ENCODE data around the gene ST6GALNAC4. TPM values are rescaled to one million over a fixed set of nuclear protein-coding genes. Genes with fewer than 3 reads are reported as not detected.

The ST6GALNAC4 gene
- total RNA-seq, 1 experiment from 2014 or later: 26.5 TPM

DNA sequence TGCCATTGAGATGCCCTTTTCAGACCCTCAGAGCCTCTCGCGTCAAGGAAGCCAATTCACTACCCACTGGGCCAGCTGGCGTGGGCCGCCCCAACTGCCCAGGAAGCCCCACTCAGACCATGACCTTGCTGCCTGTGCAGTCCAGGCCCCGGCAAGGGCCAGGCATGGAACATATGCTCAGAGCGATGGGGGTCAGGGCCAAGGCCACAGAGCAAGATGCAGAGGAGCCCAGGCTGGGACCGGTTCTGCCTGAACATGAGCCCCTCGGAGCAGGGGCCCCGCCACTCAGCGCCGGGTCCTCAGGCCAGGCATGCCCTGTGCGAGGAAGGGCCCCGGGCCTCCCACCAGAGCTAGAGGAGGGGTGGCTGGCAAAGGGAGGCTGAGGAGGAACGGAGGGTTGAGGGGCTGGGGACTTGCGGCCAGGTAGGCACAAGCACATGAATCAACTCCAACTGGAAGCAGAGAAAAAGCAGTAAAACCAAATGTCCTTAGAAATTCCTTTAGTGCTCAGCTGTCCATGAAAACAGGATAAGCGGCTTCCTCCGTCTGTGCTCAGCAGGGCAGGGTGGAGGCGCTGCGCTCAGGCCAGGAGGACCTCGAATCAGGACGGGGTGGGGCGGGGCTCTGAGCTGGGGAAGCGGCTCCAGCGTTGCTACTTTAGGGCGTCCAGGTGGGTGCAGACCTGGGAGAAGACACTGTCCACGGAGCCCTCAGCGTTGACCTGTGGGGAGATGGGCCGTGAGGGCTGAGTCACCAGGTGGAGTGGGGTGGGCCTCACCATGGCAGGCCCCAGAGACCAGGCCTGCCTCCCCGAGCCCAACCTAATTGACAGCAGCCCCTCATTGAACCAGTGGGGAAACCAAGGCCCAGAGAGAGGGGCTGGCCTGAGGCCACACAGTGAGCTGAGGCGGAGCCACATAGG, 49.2 kb downstream of the ST6GALNAC4 start:
- Histone ChIP-seq H3K4me1 (replicated peaks) (no peaks in the 10 kb centered on the region; the same call in 1 of the 2 replicates), H3K27ac (no peak overlapping the region), H3K9me3 (replicated peaks) (no peaks in the 10 kb centered on the region), H3K36me3 (peaks cover 18% of the 10 kb centered on the region; the same call in 1 of the 2 replicates), H3K27me3 (replicated peaks) (no peaks in the 10 kb centered on the region), H3K4me3 (no peak overlapping the region)
- DNase-seq (ENCODE audit: low read depth in 1 of 2, low spot score in 2 of 2): no peak

DNA sequence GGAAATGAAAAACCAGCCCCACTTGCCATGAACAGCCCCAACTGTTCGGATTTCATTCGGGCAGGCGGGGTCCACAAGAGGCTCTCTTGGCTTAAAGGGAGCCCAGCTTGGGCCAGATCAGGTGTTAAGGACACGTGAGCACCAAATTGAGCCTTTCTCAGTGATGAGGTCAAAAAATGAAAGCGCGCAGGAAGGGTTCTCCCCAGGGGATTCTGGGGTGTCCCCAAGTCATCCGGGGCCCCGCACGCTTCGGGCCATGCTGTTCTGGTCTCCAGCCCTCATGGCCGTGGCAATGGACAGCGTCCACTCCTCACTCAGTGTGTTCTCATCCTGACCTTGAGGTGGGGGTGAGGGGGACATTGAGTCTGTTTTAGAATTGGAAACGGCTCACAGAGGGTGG, 50.3 kb downstream of the ST6GALNAC4 start:
- DNase-seq (ENCODE audit: low read depth in 1 of 2, low spot score in 2 of 2): no peak
- H3K9me3 ChIP-seq (replicated peaks): no peaks in the 10 kb centered on the region
- peaks cover 14% of the 10 kb centered on the region; the same call in 1 of the 2 replicates for H3K36me3 ChIP-seq
- H3K27ac ChIP-seq: no peak overlapping the region
- no peaks in the 10 kb centered on the region for H3K27me3 ChIP-seq (replicated peaks)
- peaks cover 5% of the 10 kb centered on the region for H3K4me1 ChIP-seq (replicated peaks)
- H3K4me3 ChIP-seq: no peak overlapping the region

DNA sequence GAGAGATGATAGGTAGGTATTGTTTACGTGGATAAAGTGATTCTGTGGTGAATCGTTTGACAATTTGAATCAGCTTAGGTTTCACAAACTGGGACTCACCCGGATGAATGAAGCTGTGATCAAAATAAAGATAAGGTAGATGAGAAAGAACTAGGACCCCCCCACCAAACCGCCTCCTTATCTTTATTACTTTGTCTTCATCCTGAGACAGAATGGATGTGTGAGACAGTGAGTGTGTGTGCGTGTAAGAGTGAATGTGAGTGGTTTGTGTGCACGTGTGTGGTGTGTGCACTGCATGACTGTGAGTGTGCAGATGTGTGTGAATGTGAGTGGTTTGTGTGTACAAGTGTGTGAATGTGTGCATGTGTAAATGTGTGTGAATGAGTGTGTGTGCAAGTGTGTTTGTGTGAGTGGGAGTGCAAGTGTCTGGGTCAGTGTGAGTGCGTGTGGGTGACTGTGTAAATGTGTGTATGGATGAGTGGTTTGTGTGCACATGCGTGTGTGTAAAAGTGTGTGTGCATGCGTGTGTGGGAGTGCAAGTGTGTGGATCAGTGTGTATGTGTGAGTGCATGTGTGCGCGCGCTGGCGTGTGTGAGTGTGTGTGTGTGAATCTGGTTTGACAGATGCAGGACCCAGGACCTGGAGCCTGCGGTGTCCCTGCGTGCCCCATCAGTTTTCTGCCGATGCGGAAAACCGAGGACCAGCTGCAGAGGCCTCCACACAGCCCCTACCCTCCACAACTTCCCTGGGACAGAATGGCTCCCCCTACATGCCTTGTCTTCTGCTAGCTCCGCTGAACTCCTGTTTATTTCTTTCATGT, 51.0 kb downstream of the ST6GALNAC4 start:
- no peaks in the 10 kb centered on the region for H3K27me3 ChIP-seq (replicated peaks)
- no peak for DNase-seq (ENCODE audit: low read depth in 1 of 2, low spot score in 2 of 2)
- no peak overlapping the region for H3K4me3 ChIP-seq
- H3K4me1 ChIP-seq (replicated peaks): peaks cover 5% of the 10 kb centered on the region
- peaks cover 10% of the 10 kb centered on the region; the same call in 1 of the 2 replicates for H3K36me3 ChIP-seq
- no peaks in the 10 kb centered on the region for H3K9me3 ChIP-seq (replicated peaks)
- H3K27ac ChIP-seq: no peak overlapping the region

DNA sequence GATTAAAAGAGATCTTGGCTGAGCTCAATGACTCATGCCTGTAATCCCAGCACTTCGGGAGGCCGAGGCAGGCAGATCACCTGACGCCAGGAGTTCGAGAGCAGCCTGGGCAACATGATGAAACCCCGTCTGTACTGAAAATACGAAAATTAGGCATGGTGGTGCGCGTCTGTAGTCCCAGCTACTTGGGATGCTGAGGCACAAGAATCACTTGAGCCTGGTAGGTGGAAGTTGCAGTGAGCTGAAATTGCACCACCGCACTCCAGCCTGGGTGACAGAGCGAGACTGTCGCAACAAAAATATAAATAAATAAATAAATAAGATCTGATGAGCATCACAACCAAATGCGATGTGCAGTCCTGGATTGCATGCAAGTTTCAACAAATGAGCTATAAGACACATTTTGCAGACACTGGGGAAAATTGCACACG, 53.6 kb downstream of the ST6GALNAC4 start:
- no peak overlapping the region for H3K4me3 ChIP-seq
- no peak overlapping the region for H3K27ac ChIP-seq

DNA sequence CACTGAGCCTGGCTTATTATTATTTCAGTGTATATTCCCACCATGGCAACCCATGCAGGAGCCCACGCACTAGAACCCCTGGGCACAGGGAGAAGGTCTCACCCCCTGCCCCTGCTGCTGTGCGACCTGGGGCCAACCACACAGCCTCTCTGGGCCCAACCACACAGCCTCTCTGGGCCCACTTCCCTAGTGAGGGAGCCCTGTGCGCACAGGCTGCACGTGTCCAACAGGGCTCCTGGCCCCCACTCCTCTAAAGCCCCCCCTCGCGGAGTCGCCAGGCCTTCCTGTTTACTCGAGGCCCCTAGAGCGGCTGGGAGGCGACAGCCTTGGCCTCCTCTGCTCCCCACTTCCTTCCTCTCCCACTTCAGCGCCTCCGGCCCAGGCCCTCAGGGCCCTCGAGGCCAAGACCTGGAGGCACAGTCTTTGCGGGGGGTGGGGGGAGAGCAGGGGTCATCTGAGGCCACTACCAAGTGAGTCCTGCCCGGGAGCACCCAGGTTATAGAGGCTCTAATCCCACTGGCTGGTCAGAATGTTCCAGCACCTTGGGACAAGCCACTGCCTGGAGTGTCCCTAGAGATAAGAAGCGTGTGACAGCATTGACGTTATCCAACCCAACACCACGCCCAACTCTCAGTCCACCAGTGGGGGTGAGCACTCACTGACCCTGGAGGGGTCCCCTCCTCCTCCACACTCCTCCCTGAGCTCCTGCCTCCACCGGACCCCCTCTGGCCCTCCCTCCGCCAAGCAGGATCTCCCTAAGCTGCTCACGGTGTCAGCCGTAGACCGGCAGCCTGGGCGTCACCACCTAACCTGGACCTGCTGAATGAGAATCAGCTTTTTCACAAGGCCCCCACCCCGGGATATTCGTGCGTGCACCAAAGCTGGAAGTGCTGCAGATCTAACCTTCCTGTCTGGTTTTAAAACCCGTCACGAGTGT, 54.5 kb downstream of the ST6GALNAC4 start:
- no peak overlapping the region for H3K27ac ChIP-seq
- peaks cover 19% of the 10 kb centered on the region for H3K4me1 ChIP-seq (replicated peaks)
- H3K36me3 ChIP-seq: 0 out of 2 replicates have a peak, but pooled peaks cover 1% of the 10 kb centered on the region
- no peak for DNase-seq (ENCODE audit: low read depth in 1 of 2, low spot score in 2 of 2)
- no peaks in the 10 kb centered on the region for H3K27me3 ChIP-seq (replicated peaks)
- H3K9me3 ChIP-seq (replicated peaks): no peaks in the 10 kb centered on the region
- H3K4me3 ChIP-seq: no peak overlapping the region

More for the DNA sequence above, 53.6 kb downstream of the ST6GALNAC4 start:
- no peaks in the 10 kb centered on the region for H3K27me3 ChIP-seq (replicated peaks)
- DNase-seq (ENCODE audit: low read depth in 1 of 2, low spot score in 2 of 2): no peak
- peaks cover 11% of the 10 kb centered on the region for H3K4me1 ChIP-seq (replicated peaks)
- H3K9me3 ChIP-seq (replicated peaks): no peaks in the 10 kb centered on the region
- H3K36me3 ChIP-seq: peaks cover 3% of the 10 kb centered on the region; the same call in 1 of the 2 replicates

DNA sequence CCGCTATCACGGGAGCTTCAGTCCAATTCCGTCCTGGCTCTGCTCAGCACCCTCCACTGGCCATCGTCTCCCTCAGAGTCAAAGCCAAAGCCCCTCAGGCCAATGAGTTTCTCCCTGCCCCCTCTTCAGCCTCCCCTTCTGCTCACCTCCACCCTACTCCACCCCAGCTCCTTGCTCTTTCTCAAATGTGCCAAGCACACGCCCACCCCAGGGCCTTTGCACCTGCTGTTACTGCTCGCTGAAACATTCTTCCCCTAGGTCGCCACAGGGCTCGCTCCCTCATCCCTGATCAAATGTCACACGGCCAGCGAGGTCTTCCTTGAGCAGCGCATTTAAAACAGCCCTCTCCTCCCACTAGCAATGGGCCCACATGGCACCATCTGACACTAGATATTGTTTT, 56.1 kb downstream of the ST6GALNAC4 start:
- H3K27ac ChIP-seq: no peak overlapping the region
- no peak for DNase-seq (ENCODE audit: low read depth in 1 of 2, low spot score in 2 of 2)
- H3K4me1 ChIP-seq (replicated peaks): peaks cover 20% of the 10 kb centered on the region
- H3K9me3 ChIP-seq (replicated peaks): no peaks in the 10 kb centered on the region
- no peaks in the 10 kb centered on the region for H3K27me3 ChIP-seq (replicated peaks)
- H3K36me3 ChIP-seq: no peaks in the 10 kb centered on the region
- H3K4me3 ChIP-seq: no peak overlapping the region

DNA sequence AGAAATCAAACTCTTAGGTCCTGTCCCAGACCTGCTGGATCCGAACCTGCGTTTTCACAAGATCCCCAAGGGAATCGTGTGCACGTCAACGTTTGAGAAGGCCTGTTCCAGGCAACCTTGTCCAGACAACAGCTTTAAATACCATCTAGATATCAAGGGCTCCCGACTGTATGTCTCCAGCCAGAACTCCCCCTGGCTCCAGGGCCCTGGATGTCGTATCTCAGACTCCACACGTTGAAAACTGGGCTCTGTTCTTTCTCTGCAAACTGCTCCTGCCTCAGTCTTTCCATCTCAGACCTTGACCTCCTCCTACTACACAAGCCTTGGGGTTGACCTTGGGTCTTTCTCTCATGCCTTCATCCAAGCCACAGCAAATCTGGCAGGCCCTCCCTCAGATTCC, 56.6 kb downstream of the ST6GALNAC4 start:
- Histone ChIP-seq H3K36me3 (no peaks in the 10 kb centered on the region), H3K4me3 (no peak overlapping the region), H3K4me1 (replicated peaks) (peaks cover 20% of the 10 kb centered on the region), H3K27me3 (replicated peaks) (no peaks in the 10 kb centered on the region), H3K9me3 (replicated peaks) (no peaks in the 10 kb centered on the region), H3K27ac (no peak overlapping the region)
- no peak for DNase-seq (ENCODE audit: low read depth in 1 of 2, low spot score in 2 of 2)

DNA sequence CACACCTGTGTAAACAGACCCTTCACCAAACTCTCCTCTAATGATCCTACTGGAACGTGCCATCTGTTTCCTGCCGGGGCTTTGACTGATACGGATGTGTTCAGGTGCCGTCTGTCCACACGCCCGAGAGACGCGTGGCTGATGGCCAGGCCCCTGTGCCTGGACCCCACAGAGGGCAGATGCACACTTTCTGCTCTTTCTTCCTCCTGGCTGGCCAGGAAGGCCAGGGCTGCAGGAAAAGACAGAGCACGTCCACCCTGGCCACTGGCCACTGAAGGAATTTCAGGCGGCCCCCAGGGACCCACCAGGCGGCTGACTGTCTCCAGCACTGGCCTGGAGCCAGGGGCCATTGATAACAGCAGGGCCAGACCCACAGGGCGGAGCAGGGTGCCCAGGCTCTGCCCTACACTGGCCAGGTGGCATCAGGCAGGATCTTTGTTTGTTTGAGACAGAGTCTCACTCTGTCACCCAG, 58.8 kb downstream of the ST6GALNAC4 start:
- Histone ChIP-seq H3K9me3 (replicated peaks) (no peaks in the 10 kb centered on the region), H3K27me3 (replicated peaks) (no peaks in the 10 kb centered on the region), H3K4me3 (no peak overlapping the region), H3K36me3 (no peaks in the 10 kb centered on the region; the same call in 1 of the 2 replicates), H3K27ac (no peak overlapping the region), H3K4me1 (replicated peaks) (peaks cover 38% of the 10 kb centered on the region)
- DNase-seq (ENCODE audit: low read depth in 1 of 2, low spot score in 2 of 2): peak in 1 of 2 experiments; percentile 19

Other genes starting within 250 kb of the ST6GALNAC4 start
- gene CFAP157, start 210.1 kb downstream of the ST6GALNAC4 start, total RNA-seq (2014; rRNA removed; shearing (Covaris generic)): 0.11 TPM in 1 of 2 replicates, not detected in the other
- gene PTRH1, start 201.4 kb downstream of the ST6GALNAC4 start, total RNA-seq (2014; rRNA removed; shearing (Covaris generic)): 10.4 and 17.5 TPM in 2 replicates
- not detected in 2 replicates for gene TTC16, start 201.0 kb downstream of the ST6GALNAC4 start, total RNA-seq (2014; rRNA removed; shearing (Covaris generic))
- 5.3 and 11.4 TPM in 2 replicates for gene TOR2A, start 181.7 kb downstream of the ST6GALNAC4 start, total RNA-seq (2014; rRNA removed; shearing (Covaris generic))
- gene SH2D3C, start 138.4 kb downstream of the ST6GALNAC4 start, total RNA-seq (2014; rRNA removed; shearing (Covaris generic)): not detected in 2 replicates
- gene CDK9, start 131.0 kb downstream of the ST6GALNAC4 start, total RNA-seq (2014; rRNA removed; shearing (Covaris generic)): 16.8 and 21.4 TPM in 2 replicates
- 49.0 and 70.0 TPM in 2 replicates for gene FPGS, start 114.2 kb downstream of the ST6GALNAC4 start, total RNA-seq (2014; rRNA removed; shearing (Covaris generic))
- 6.8 and 8.7 TPM in 2 replicates for gene ENG, start 62.4 kb downstream of the ST6GALNAC4 start, total RNA-seq (2014; rRNA removed; shearing (Covaris generic))
- gene AK1, start 39.4 kb downstream of the ST6GALNAC4 start, total RNA-seq (2014; rRNA removed; shearing (Covaris generic)): 32.6 and 32.7 TPM in 2 replicates
- 37.0 and 42.9 TPM in 2 replicates for gene ST6GALNAC6, start 17.4 kb downstream of the ST6GALNAC4 start, total RNA-seq (2014; rRNA removed; shearing (Covaris generic))
- 1.6 and 18.4 TPM in 2 replicates for gene PIP5KL1, start 13.7 kb upstream of the ST6GALNAC4 start, total RNA-seq (2014; rRNA removed; shearing (Covaris generic))
- 20.4 and 24.5 TPM in 2 replicates for gene DPM2, start 20.8 kb upstream of the ST6GALNAC4 start, total RNA-seq (2014; rRNA removed; shearing (Covaris generic))
- 3.5 and 4.6 TPM in 2 replicates for gene EEIG1, start 63.9 kb upstream of the ST6GALNAC4 start, total RNA-seq (2014; rRNA removed; shearing (Covaris generic))
- gene NAIF1, start 150.3 kb upstream of the ST6GALNAC4 start, total RNA-seq (2014; rRNA removed; shearing (Covaris generic)): 12.4 and 30.0 TPM in 2 replicates
- 28.7 and 30.8 TPM in 2 replicates for gene SLC25A25, start 151.2 kb upstream of the ST6GALNAC4 start, total RNA-seq (2014; rRNA removed; shearing (Covaris generic))
- 37.9 and 41.4 TPM in 2 replicates for gene PTGES2, start 210.7 kb upstream of the ST6GALNAC4 start, total RNA-seq (2014; rRNA removed; shearing (Covaris generic))
- not detected in 2 replicates for gene LCN2, start 232.4 kb upstream of the ST6GALNAC4 start, total RNA-seq (2014; rRNA removed; shearing (Covaris generic))
- gene BBLN, start 243.2 kb upstream of the ST6GALNAC4 start, total RNA-seq (2014; rRNA removed; shearing (Covaris generic)): 96.6 and 112 TPM in 2 replicates